Muscle of back (tissue), 11 donors: Measurements from ENCODE around the gene LCT. TPM values are rescaled to one million over a fixed set of nuclear protein-coding genes. Genes with fewer than 3 reads are reported as not detected.
"Not testable (repeated sequence)": the region's sequence is repeated elsewhere in the genome, so short reads cannot be mapped to it uniquely, and the experiment has no call there.

Experiments used
- DNase-seq, 3 donors: peaks; one replicate each; pipeline versions ENCODE4 v3.0.0 to v3.0.0-alpha.2; 2013
- polyA plus RNA-seq, 10 donors: library from polyadenylated mRNA; unstranded; fragments of 120-200 nt; gene quantifications; one replicate each; pipeline ENCODE4 v1.2.1, GENCODE V29; 2013; ENCODE audit not compliant: insufficient read length in 10 of 10

Gene LCT
- polyA plus RNA-seq, 10 donors: 0.03 TPM; not detected in 9

GRCh38 chr2:135832891-135833290 lies 4.1 kb downstream of the LCT start:
- no peak for DNase-seq

- DNase-seq: no peak
Observed at GRCh38 chr2:135831180-135831812, 5.7 kb downstream of the LCT start.

- no peak for DNase-seq
Observed at GRCh38 chr2:135829378-135830135, 7.4 kb downstream of the LCT start.

DNA sequence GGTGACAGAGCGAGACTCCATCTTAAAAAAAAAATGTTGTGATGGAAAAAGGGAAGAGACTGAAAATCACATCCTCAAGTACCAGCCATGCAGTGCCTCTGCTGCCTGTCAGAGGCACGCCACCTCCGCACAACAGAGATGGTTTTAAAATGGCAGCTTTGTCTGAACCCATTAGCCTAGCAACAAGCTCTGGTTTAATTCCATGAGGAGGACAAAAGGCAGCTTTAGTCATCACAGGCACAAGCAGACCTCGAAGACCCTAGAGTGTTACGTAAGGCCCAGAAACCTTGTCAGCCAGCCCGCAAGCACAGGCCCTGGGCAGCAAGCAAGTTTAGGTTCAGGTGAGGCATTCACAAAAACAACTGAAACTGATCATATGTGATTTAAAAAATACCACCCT lies 10.4 kb downstream of the LCT start:
- DNase-seq: no peak

DNA sequence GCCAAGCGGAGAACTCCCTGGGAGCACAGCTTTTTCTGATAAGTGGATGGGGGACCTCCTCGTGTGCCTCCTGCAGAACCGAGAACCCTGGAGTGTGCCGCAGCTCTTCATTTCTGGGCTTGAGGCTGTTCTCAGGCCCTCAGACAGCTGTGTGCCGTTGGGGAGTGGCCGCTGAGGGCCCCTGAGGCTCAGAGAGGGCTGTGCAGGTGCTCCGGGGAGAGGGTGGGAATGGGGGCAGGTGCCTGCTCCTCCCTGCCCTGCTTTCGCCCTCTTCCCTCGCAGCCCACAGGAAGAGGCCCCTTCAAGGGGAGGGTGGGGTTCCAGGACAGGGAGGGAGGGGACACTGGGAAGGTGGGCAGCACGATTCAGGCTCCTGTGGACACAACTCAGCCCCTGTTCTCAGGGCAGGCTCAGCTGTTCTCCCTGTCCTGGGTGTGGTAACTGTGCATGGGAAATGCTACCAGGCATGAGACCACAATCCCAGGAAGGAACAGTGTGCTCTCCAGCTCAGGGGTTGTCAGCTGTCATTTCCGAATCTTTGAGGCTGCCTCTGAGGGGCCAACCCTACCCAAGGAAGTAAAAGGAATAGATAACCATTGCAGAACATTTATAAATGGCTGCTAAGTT lies 11.3 kb downstream of the LCT start:
- no peak for DNase-seq

DNA sequence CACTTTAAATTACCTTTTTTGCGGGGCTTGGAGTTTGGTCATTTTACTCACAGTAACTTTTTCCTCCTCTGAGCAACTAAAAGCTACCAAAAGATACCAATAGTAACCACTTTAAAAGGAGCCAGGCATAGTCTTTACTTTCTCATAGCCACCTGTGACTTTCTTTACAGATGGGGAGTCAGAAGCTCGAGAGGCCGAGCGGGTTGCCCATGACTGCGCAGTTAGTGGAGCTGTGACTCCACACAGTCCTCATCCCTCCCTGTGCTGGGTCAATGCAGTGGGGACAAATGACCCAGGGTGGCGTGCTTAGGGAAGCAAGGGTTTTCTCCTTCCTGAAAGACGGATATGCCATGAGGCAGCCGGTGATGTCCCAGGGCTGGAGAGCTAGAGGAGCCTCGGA lies 11.9 kb downstream of the LCT start:
- DNase-seq: no peak

- DNase-seq: no peak
Observed at GRCh38 chr2:135822855-135823254, 14.1 kb downstream of the LCT start.

DNA sequence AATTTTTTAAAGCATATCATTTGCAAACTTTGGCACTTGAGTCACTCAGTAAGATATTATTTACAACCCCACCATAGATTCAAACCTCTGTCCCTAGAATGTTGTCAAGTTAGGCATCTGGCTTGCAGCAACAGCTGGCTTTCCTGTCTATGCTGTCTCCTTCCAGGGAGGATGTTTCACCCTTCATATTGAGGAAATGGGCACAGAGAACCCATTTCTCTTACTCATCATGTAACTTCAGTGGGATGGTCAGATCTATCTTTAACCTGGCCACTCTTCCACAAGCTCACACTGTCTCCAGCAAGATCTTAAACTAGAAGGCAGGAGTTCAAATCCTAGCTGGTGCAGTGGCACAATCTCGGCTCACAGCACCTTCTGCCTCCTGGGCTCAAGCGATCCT lies 15.8 kb downstream of the LCT start:
- no peak for DNase-seq

DNA sequence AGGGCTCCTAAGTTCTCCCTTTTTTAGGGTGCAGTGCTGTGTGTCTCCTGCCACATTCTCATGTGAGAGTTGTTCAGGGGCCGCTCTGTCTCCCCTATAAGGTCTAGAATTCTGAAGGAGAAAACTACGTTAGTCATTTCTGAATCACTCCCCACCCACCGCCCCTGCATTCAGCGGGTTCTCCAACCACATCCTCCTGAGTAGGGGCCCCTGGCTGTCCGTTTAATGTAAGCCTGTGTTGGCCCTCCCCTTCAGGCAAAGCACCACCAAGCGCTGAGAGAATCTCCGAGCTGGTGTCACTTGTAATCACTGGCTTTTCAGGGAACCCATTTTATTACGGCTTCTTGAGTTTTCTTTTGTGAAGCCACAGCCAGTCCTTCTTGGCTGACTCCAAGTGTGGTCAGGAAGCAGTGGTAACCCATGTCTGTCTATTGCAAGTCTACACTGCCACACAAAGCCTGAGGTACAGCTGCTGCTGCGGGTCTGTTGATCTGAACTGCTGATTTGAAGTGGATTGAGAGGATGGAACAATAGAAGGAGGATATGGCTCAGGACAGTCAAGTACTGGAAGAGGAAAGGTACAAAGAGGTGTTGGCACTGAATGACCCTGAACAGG lies 16.9 kb downstream of the LCT start:
- no peak for DNase-seq

DNA sequence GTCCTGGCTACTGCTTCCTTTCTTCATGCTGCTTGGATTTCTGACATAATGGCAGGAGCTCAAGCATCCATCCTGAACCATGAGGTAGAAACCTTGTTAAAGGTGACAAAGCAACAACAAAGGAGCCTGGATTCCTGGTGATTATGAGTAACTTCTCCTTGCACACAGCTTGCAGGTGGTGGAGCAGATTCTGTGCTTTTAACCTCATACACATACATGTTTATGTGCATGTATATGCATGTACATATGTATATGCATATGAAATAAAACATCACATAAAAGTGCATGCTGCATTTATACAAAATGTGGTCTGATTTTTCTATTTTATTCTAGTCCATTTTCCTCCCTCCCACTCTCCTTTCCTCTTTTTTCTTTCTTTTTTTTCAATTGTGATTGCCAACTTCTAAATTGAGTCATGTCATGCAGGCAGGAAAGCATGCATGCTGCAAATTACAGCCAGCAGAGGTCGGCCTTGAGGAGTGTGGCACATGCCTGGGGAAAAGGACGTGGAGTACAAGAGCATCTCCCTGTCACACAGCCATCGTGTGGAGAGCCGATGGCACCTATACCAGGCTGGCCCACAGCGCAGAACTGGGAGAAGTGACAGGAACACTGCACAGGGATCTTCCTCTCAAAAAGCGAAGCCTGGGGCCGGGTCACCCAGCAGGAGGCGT lies 17.9 kb downstream of the LCT start:
- DNase-seq: no peak

- no peak for DNase-seq
Observed at GRCh38 chr2:135817951-135818350, 19.0 kb downstream of the LCT start.

GRCh38 chr2:135817466-135817865 lies 19.5 kb downstream of the LCT start:
- DNase-seq: no peak

- no peak for DNase-seq
Observed at GRCh38 chr2:135815269-135815668, 21.7 kb downstream of the LCT start.

GRCh38 chr2:135812907-135813511 lies 24.0 kb downstream of the LCT start:
- DNase-seq: no peak

GRCh38 chr2:135807874-135808273 lies 29.1 kb downstream of the LCT start:
- not testable (repeated sequence) for DNase-seq

- no peak for DNase-seq
Observed at GRCh38 chr2:135803278-135803677, 33.7 kb downstream of the LCT start.

DNA sequence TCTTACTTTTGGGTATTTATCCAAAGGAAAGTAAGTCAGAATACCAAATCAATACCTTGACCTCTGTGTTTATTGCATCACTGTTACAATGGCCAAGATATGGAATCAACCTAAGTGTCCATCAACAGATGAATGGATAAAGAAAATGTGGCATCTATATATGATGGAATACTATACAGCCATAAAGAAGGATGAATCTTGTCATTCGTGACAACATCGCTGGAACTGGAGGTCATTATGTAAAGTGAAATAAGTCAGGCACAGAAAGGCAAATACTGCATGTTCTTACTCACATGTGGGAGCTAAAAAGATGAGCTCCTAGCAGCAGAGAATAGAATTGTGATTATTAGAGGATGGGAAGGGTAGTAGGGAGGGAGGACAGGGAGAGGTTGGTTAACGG lies 34.6 kb downstream of the LCT start:
- DNase-seq: no peak

DNA sequence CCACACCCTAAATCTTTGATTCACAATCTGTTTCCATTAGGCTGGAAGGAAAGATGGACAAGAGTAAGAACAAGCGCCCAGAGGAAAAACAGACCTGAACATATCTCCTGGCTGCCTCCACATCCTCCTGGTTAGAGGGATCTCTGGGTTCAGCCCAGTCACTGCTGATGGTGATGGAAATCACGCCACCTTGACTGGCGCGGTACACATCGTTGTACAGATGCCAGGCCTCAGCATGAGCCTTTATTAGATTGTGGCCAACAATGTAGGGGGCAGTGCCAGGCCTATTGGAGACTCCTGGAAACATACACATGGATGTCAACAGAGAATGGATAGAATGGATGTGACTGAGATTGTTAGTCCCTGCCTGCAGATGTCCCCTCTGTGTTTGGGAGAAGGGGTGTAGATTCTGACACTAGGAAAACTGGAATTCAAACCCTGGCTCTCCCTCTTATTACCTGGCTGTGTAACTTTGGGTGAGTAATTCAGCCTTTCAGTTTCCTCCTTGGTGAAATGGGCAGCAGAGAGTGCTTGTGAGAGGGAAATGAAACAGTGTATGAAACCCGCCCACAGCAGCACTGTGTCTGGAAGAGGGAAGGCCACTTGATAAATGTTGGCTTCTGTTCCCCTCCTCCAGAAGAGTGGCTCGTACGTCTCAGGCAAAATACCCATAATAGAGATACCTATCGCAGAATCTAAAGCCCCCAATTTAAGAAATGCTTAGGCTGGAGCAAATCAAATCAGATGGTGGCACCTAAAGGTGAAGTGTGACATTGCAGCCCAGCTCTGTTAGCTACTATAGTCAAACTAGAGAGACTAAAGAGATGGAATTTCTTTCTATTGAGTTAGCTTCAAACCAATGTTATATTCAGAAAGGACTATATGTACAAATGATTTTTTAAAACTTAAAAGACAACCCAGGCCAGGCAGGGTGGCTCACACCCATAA lies 36.2 kb downstream of the LCT start:
- DNase-seq: no peak

- no peak for DNase-seq
Observed at GRCh38 chr2:135799738-135800137, 37.2 kb downstream of the LCT start.

- DNase-seq: no peak
Observed at GRCh38 chr2:135798762-135799161, 38.2 kb downstream of the LCT start.

DNA sequence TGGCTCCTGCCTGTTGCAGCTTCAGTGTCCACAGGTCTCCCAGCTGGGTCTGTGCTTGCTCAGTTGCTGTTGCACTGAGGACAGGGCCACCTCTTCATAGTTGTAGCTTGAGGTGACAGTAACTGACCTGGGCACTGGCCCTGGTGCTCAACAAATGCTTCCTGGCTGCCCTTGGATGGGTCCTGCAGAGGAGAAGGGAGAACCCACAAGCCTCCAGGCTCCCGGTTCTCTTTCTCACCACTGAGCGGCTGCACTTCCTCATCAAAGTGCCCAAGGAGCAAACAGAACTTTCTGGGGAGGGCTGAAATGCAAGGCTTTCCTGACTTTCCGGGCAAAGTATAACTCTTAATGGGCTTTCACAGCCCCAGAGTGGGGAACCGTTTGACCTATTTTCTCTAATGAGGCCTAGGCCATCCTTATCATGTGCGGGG lies 38.7 kb downstream of the LCT start:
- DNase-seq: no peak
